ENCODE results near the gene PGLYRP4.

GRCh38 chr1:153393926-153394325, 45.3 kb upstream of the PGLYRP4 start:
- TF ChIP-seq CTCF (IDR thresholded peaks at IDR 0.05; ENCODE audit: low read length) (no peak), EZH2 (IDR thresholded peaks at IDR 0.05; ENCODE audit: borderline replicate concordance, low read length) (no peak)

Measured in OCI-LY1 (cell line).